NT2/D1 (cell line): ENCODE measurements around the gene AKT2.

Experiments used
- SUZ12 ChIP-seq: IDR thresholded peaks from 2 replicates; pipeline ENCODE4 v1.6.1; 2011; ENCODE audit not compliant: insufficient read length, insufficient read depth; ENCODE audit errors: extremely low read depth
- YY1 ChIP-seq: IDR thresholded peaks from 2 replicates; pipeline ENCODE4 v1.6.1; 2011; ENCODE audit not compliant: insufficient read length, insufficient read depth
- ZNF274 ChIP-seq: IDR thresholded peaks from 2 replicates; pipeline ENCODE4 v1.6.1; 2011; ENCODE audit warnings: mild to moderate bottlenecking, low read depth, low read length

DNA sequence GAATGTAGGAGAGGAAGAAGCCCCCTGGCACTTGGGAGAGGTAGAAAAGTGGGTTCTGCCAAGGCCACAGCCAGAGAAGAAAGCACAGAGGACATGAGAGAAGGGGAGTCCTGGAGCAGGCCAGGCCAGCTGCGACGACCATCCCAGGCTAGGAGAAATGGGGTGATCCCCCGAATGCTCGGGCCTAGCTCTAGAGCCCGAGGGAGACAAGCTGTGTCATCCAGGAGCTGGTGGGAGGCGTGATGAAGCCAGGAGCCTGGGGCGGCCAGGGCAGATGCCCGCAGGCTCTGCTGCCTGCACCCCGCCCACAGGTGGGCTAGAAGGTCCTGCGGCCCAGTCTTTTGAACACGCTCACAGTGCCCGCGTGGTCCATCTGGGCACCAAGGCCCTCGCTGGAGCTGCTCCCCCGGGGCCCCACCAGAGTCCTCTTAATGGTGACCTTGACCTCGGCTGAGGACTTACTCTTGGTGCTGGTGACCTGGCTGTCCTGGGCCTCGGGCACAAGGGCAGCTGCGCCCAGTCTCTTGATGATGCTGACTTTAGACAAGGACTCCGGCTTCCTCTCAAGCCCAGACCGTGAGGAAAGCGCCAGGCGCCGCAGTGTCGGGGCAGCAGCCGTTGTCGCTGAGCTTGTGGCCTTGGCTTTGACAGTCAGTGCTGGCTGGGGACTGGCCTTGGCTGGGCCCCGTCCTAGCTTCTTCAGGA is 36.6 kb upstream of the AKT2 start:
- TF ChIP-seq YY1, result no peak
- TF ChIP-seq ZNF274, result no peak
- TF ChIP-seq SUZ12, result no peak
